Measurements from ENCODE around the gene ARL2BP.

Gene ARL2BP

DNA sequence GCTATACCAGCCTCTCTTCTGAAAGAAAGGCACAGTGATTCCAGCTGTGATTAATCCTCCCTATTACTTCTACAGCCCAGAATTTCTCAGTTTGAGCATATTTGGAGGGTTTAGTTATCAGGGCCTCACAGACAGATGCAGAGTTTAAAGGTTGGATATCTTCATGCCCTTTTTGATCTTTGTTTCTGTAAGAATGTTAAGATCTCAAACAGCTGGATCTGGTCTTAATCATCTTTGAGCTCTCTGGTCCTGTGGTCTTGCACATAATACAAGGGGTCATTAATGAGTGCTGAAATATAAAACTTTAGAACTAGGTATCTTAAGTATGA lies 9.1 kb upstream of the ARL2BP start:
- no peak for FAIRE-seq

DNA sequence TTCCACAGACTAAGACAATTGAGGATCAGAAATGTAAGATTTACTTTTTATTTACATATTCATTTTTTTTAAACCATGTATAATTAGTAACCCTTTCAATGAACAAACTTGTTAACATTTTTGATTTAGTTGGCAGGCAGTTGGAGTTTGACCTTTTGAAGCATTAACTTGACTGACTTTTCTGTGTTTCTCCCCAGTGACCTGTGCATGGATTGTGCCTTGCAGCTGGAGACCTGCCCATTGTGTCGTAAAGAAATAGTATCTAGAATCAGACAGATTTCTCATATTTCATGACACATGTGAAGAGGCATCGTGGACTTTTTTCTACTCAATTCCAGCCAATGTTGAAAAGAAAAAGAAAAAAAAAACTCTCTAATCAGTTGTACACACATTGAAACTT lies 6.4 kb upstream of the ARL2BP start:
- no peak for FAIRE-seq

DNA sequence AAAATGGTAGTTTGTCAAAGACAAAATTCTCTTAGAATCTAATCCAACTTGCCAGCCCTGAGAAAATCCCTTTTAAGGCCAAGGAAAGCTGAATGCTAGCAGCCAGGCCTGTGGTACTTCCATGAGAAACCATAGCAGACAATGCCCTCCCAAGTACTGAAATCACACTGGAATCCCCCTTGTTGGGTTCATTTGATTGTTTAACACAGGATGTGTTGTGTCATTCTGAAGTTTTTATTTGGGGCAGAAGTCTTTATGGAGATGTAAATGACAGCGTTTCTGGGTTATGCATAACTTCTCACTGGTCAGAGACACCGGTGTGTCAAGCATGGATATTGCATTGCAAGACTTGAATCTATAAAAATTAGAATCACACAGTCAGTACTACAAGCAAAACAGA lies 6.0 kb upstream of the ARL2BP start:
- no peak for FAIRE-seq

DNA sequence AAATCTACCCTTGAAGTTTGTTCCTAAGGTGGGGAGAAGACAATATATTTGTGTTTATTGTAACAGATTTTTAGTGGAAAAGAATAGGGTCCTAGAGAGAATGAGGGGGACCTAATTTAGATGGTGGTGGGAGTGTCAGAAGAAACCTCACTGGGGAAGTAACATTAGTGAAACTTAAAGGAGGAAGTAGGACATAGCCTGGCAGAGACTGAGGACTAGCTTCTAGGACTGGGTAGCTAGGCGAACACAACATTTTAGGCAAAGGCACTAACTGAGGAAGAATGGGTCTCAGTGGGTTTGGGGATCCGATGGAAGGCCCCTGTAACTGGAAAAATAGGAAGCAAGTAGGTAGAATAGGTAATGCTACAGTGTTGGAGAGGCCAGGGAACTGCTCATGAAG lies 4.2 kb upstream of the ARL2BP start:
- no peak for FAIRE-seq

DNA sequence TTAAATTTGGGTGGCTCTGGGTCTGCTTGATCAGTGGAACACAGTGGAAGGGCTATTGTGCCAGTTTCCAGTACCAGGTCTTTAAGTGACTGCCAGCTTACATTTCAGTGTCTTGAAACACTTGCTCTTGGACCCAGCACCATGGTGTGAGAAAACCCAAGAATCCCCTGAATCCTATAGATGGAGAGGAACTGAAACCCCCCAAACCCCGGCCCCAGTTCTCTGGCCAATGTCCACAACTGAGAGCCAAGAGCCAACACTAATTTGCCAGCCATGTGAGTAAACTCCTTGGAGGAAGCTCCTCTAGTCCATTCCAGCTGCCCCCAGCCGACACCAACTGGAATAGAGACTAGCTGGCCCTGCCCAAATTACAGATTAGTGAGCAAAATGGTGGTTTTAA lies 2.4 kb upstream of the ARL2BP start:
- no peak for FAIRE-seq

DNA sequence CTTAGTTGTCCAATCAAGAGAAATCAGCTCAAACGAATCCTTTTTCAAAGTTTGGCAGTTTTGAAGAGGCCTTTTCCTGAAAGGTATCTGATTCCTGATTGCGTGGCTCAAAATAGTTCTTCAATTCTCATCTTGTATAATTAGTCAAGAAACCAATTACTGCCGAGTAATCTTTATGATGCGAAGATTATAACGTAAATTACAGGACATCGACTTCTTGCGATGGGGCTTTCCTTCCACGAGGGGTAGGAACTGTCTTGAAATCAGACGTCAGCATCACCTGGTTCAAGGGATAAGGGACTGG lies 644 bp upstream of the ARL2BP start:
- no peak for FAIRE-seq

DNA sequence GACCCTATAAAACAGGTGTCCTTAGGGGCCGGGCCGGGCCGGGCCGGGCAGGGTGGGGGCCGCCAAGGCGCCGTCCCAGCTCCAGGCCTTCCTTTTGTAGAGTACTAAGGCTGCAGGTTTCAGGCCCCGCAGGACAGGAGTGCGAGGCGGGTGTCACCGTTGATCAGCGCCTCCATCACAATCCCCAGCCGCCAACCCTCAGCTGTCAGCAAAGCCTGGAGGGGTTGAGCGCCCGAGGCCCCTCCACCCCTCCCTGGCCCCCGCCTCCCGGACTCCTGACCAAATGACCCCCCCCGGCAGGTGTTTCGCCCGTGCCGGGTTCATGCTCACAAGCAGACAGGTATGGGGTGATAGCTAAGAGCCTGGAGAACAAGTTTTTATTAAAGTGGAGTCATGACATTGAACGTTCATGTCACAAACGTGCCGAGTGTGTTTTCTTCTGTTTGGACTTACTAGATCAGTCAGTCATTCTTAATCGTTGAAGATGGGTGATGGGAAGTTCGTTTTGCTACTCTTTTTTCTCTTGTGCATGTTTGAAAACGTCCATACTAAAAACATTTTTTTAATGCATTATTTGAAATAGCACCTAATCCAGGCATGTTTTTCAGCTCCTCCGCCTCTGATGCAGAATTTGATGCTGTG lies 534 bp downstream of the ARL2BP start:
- no peak for FAIRE-seq

DNA sequence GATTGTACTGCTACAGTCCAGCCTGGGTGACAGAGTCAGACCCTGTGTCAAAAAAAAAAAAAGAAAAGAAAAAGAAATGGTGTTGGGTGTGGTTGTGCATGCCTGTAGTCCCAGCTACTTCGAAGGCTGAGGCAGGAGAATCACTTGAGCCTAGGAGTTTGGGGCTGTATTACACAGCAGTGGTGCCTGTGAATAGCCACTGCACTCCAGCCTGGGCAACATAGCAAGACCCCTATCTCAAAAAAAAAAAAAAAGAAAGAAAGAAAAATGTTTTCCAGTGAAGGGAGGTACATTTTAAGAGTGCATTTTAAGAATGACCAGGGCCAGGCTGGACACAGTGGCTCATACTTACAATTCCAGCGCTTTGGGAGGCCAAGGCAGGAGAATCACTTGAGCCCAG lies 6.3 kb downstream of the ARL2BP start:
- no peak for FAIRE-seq

DNA sequence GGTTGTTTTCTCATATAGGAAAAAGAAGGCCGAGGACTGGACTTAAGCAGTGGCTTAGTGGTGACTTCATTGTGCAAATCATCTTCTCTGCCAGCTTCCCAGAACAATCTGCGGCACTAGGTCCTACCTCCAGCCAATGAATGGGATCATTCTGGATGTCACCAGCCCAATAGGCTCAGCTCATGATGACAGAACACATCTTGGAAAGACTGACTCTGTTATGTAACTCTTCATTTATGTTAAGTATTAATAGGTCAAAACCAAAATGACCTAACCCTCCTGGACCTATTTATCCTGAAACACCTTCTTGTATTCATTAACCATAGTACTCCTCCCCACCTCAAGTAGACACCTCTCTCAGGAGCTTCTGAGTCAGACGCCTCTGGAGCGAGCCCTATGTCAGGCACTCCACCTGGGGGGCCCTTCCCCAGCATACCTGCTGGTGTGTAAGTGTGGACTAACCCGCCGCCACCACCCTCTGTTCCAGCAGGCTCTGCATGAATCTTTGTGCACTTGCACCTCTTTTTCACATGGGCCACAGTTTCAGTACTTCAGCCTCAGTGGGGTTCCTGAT lies 7.2 kb downstream of the ARL2BP start:
- no peak for FAIRE-seq

DNA sequence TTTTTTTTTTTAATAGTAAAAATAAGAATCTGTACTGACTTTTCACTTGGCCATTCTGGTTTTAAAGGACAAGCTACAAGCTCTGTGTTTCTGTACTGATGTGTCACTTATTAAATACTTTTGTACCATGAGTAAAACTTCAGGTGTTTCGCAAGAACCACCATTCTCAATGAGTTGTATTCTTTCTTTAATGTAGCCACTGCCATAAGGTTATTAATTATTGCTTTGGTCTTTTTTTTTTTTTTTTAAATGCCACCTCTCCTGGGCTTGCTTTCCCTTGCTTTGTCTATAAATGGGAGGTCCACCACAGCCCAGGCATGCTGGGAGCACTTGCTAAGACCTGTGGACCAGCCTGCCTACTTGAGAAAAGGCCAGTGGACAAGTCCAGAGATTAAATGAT lies 8.4 kb downstream of the ARL2BP start:
- no peak for FAIRE-seq

DNA sequence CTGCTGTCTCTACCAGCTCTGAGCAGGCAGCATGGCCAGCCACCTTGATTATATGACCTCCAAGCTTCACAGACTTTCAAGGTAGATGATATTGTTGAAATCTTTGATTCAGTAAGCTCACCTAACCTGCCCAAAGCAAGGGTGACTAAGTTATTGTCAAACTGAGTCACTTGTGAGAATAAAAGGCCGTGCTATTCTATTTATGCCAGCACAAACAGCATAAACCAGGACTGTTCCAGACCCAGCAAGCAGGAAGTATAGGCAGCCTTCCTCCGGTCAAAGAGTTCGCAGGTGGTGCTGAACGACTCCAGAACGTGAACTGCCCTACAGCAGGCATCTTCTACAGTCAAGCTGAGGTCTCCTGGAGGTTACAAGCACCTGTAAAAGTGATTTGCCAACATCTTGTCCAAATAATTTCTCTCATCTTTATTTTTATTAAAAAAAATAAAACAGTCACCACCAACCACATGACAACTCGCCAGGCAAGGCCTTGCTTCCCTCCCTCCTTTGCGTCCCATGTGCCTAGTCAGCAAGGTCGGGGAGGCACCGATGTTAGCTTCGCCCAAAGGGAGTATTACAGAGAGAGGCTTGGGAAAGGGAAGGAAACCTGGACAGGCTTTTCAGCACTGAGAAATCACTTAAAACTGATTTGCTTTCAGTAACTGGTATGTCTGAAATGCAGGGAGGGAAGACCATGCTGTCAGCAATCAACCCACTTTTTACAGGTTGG lies 10.8 kb downstream of the ARL2BP start:
- FAIRE-seq = no peak

DNA sequence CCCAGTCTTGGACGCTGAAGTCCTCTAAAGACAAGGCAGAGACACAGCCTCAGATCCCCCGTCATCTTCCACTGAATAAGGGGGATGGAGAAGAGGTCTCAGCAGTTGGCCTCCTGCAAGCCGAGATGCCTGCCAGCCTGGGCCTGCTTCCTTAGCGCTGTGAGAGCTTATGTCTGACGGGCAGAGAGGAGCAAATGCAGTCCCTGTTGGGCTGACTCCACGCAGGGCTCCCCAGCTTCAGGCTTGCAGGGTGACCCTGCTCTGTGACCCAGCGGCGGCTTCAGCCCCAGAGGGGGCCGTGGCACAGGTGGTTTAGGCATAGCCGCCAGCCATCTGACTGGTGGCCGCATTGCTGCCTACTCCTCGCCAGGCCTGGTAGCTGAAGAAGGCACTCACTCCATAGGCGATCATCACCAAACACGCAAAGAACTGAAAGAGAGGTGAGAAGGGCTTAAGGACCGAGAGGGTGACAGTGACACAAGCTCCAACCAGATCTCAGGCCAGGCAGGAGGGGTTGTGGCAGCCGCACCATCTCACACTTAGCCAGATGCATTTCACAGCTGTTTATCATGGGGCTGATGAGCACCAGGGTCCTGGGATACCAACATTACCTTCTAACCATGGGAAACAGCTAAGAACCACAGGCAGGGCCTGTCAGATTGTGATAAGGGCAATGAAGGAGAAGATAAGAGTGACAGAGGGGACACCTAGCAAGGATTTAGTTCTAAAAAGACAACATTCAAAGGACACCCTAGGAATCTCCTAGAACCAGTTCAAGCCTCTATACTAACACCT lies 11.7 kb downstream of the ARL2BP start:
- FAIRE-seq = no peak

DNA sequence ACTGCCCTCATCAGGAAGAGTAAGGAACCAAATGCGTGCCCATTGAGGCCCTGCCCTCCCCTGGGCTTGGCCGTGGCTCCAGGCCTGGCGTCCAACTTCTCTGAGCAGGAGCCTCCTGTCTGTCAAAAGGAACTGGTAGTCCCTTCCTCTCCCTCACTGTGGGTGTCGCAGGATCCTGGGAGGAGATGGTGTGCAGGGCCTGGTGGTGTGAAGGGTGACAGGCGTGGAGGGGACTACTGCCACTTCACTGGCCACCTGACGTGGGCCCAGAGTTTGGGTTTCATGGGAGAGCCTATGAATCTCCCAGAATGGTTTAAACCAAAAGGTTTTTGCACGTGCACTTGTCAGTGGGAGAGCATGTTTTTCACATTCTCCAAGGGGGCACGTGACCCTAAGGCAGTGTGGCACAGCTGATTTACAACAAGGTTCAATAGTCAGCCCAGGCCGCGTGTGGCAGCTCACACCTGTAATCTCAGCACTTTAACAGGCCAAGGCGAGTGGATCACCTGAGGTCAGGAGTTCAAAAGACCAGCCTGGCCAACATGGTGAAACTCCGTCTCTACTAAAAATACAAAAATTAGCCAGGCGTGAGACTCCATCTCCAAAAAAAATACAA lies 12.5 kb downstream of the ARL2BP start:
- FAIRE-seq = no peak

DNA sequence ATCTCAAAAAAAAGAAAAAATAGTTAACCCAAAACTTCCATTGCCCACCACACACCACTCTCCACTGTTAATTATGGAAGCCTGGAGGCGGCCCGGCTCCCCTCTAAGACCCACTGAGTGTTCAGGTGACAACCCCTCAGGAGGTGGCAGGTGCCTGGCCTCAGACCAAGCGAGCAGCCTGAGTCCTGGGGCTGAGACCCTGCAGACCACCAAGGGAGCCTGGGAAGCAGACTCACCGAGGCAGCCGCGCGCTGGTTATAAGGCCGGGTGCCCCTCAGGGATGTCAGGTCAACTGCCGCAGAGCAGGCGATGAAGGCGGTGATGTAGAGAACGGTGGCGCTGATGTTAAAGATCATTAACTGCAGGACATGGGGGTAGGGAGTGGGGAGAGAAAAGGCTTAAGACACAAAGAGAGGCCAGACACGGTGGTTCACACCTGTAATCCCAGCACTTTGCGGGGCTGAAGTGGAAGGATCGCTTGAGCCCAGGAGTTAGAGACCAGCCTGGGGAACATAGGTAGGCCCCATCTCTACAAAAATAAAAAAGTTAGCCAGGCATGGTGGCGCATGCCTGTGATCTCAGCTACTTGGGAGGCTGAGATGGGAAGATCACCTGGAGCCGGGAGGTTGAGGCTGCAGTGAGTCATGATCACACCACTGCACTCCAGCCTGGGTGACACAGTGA lies 13.3 kb downstream of the ARL2BP start:
- FAIRE-seq = no peak

DNA sequence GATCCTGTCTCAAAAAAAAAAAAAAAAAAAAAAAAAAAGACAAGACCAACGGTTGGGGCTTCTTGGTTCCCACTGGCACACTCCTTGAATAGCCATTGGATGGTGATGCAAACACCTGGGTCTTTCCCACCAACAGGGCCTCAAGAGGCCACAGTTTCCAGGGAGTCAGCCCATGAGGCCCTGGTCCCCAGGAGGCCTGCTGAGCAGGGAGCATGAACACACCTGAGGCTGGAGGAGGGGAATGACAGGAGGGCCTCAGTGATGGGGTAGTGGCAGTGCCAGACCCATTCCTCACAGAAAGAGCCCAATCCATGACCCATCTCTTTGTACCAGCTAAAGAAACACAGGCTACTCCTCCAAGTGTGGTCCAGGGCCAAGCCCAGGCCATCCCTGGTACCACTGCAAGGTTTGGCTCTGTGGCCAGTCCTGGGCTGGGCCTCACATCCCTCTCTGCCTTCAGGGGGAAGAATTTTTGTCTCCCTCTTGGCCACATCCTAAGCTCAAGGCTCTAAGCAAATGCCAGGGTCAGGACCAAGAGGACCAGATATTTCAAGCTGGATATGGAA lies 13.9 kb downstream of the ARL2BP start:
- FAIRE-seq = no peak

DNA sequence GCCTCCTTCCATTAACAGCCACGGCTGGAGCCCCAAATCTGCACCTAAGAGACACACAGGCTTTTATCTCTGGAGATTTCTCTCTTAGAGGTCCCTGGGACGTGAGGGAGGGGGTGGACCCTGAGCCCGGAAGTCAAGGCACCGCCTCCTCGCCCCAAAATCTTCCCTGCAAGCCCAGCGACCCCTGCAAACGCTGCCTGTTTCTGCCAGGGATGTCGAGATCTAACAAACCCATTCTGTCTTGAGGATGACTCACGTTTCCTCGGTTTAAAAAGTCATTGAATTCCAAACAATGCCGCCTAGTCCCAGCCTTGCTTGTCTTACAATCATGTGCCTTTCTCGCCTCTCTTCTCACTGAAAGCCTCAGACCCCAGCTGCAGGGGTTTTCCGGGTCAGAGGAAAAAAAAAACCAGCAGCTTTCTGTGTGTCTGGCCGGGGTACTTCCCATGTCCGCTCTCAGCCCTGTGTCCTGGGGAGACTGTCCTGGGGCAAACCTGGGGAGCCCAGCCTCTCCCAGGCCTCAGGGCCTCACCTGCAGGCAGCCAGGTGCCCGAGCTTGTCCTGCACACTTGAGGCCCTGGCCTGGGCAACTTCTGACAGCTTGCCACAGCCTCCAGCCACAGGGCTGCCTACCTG lies 15.4 kb downstream of the ARL2BP start:
- FAIRE-seq = no peak

DNA sequence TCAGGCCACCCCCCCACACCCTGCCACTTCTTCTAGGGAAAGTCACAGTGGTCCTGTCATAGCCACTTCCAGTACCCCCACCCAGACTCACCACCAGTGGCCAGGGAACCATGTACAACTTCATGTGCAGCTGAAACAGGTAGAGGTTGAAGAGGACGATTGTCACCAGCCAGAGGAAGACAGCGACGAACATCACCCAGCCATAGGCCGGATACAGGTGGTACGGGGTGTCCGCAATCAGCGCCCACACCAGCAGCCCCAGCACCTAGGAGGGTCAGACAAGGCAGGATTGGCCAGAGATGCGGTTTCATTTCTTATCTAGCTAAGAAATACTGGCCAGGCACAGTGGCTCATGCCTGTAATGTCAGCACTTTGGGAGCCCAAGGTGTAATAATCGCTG lies 16.7 kb downstream of the ARL2BP start:
- FAIRE-seq = no peak

DNA sequence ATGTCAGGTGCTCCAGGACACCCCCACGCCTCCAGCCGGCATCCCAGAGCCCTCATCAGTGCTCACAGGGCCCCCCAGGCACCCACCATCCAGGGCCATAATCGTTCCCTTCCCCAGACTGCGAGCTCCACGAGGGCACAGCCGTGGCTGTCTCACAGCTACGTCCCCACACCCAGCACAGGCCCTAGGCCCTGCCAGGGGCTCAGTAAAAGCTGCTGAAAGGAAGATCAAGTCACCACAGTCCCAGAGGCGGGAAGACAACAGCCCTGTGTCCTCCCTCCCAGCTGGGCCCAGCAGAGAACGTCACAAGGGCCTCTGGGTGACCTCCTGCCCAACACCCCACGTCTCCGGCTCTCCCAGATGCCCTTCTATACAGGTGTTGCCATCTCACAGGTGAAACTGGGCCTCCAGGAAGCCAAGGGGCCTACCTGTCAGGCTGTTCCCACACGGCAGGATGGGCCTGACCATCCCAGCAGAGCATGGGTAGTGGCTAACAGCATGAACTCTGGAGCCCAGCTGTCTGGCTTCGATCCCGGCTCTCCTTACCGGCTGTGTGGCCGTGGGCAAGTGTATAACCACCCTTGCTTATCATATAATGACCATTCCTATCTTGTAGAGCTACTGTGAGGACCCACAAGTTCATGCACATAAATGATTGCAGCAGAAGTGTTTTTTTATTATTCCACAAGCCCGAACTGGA lies 17.9 kb downstream of the ARL2BP start:
- FAIRE-seq = no peak

DNA sequence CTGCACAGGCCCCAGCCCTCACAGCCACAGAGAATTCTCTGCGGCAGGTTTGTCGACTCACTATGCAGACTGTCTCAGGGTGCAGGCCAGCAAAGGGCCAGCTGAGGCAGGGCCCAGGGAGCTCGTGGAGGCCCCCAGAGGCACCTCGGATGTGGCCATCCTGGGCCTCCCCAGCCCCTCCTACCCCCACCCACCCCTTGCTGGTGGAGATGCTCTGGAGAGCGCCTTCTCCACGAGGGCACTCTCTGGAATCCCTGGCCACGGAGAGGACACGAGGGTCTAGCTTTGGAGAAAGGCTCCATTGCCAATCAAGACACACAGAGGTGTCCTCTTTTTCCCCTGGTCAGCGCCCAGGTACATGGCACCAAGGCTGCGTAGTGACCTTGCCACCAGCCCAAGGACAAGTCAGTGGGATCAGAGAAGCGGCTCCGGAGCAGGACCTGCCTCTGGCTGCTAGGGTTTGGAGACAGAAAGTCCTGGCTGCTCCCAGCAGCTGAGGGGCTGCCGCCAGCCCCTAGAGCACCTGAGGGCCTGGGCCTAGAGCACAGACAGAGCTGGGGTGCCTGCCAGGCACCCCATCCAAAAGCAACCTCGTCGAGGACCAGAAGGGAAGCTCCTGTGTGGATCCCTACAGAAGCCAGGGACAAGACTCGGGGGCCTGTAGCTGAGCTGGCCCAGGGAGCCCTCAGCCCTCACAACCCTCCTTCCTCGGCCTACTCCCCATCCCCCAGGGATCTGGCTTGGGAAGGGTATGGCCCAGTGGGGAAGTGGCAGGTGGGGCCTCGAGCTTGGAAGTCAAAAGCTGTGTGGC lies 18.7 kb downstream of the ARL2BP start:
- FAIRE-seq = no peak

DNA sequence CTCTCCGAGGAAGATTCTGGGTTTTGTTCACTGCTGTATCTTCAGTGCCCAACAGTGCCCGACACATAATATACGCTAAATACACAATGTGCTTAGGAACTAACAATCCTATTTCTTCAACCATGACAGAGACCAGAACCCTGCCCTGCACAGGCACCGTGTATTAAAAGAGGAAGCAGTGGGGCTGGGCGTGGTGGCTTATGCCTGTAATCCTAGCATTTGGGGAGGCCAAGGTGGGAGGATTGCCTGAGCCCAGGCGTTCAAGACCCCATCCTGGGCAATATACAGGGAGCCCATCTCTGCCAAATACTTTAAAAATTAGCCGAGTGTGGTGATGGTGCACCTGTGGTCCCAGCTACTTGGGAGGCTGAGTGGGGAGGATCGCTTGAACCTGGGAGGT lies 19.3 kb downstream of the ARL2BP start:
- FAIRE-seq = no peak

DNA sequence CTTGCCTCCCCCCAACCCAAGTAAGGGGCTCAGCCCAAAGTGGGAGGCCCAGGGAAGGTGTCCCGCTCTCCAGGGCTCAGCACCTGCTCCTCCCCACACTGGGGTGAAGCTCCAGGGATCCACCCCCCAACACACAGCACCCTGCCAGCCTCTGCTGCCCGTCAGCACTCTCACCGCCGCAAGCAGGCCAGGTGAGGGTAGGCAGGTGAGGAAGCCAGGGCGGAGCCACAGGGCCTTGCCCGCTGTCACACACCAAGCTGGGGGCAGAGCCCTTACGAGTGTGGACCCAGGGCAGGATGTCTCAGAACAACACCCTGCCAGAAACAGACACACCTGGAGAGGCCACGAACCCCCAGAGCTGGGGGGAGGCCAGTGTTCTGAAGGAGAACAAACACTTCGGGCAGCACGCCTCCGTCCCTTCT lies 19.9 kb downstream of the ARL2BP start:
- FAIRE-seq = no peak

Measured in G401.6 (cell line).